Measurements from ENCODE around the gene DPP8.

Gene DPP8

DNA sequence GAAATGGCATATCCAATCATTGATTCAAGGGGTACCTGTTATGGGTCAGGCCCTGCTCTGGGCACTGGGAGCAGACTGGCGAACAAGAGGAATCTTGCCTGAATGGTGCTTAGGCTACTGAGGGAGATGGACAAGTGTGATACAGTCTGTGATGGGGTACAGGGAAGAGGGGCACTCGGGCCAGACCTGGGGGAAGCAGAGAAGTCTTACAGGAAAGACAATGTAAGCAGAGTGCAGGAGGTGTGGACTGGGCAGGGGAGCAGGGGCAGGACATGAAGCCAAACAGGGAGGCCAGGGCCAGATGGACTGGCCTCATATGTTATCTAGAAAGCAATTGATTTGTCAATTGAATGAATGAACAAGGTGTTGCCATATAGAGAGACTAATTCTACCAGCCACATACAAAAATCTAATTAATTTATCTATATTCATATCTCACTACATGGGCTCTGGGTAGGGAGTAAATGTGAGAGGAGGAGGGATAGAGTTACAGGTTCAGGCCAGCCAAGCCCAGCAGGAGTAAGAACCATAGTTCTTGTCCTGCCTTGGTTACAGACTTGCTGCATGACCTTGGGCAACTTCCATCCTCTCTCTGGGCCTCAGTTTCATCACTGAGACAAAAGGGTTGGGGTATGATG lies 91.2 kb downstream of the DPP8 start:
- CTCF ChIA-PET = no interaction called here
- Histone ChIP-seq H3K4me3 (ENCODE audit: low read depth, low read length) (no peak overlapping the region), H3K27ac (ENCODE audit: extremely low read depth, low read depth, low read length) (no peak overlapping the region), H3K4me1 (ENCODE audit: control insufficient read depth, insufficient read depth, low read length) (peaks cover 4% of the 10 kb centered on the region; the same call in 1 of the 2 replicates), H3K9me3 (ENCODE audit: control insufficient read depth, insufficient read depth, low read depth, low read length) (no peaks in the 10 kb centered on the region), H3K36me3 (ENCODE audit: control insufficient read depth in 2 of 2, insufficient read depth in 1 of 2, low read length in 2 of 2) (no peaks in the 10 kb centered on the region)
- POLR2A ChIA-PET = no interaction called here
- TF ChIP-seq ZNF311 (tag by site-specific recombination; IDR thresholded peaks at IDR 0.05; ENCODE audit: borderline replicate concordance) = no peak
- TF ChIP-seq, protein P1, sequence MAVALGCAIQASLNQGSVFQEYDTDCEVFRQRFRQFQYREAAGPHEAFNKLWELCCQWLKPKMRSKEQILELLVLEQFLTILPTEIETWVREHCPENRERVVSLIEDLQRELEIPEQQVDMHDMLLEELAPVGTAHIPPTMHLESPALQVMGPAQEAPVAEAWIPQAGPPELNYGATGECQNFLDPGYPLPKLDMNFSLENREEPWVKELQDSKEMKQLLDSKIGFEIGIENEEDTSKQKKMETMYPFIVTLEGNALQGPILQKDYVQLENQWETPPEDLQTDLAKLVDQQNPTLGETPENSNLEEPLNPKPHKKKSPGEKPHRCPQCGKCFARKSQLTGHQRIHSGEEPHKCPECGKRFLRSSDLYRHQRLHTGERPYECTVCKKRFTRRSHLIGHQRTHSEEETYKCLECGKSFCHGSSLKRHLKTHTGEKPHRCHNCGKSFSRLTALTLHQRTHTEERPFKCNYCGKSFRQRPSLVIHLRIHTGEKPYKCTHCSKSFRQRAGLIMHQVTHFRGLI (tag by site-specific recombination; IDR thresholded peaks at IDR 0.05) = peak; percentile 84; the same call in 1 of the 2 replicates
- TF ChIP-seq, protein P2, sequence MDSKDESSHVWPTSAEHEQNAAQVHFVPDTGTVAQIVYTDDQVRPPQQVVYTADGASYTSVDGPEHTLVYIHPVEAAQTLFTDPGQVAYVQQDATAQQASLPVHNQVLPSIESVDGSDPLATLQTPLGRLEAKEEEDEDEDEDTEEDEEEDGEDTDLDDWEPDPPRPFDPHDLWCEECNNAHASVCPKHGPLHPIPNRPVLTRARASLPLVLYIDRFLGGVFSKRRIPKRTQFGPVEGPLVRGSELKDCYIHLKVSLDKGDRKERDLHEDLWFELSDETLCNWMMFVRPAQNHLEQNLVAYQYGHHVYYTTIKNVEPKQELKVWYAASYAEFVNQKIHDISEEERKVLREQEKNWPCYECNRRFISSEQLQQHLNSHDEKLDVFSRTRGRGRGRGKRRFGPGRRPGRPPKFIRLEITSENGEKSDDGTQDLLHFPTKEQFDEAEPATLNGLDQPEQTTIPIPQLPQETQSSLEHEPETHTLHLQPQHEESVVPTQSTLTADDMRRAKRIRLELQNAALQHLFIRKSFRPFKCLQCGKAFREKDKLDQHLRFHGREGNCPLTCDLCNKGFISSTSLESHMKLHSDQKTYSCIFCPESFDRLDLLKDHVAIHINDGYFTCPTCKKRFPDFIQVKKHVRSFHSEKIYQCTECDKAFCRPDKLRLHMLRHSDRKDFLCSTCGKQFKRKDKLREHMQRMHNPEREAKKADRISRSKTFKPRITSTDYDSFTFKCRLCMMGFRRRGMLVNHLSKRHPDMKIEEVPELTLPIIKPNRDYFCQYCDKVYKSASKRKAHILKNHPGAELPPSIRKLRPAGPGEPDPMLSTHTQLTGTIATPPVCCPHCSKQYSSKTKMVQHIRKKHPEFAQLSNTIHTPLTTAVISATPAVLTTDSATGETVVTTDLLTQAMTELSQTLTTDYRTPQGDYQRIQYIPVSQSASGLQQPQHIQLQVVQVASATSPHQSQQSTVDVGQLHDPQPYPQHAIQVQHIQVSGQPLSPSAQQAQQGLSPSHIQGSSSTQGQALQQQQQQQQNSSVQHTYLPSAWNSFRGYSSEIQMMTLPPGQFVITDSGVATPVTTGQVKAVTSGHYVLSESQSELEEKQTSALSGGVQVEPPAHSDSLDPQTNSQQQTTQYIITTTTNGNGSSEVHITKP (tag by site-specific recombination; IDR thresholded peaks at IDR 0.05) = 0 out of 2 replicates have a peak, but pooled peaks have one; percentile 2
- TF ChIP-seq ZNF664 (tag by site-specific recombination; IDR thresholded peaks at IDR 0.05) = peak; percentile 97
- TF ChIP-seq ZSCAN16 (tag by site-specific recombination; IDR thresholded peaks at IDR 0.05) = no peak
- peak; percentile 55; the same call in 1 of the 2 replicates for TF ChIP-seq WT1 (tag by site-specific recombination; IDR thresholded peaks at IDR 0.05)
- TF ChIP-seq ZNF776 (tag by site-specific recombination; IDR thresholded peaks at IDR 0.05; ENCODE audit: borderline replicate concordance) = no peak
- TF ChIP-seq ZNF48 (tag by site-specific recombination; IDR thresholded peaks at IDR 0.05) = no peak
- no peak for TF ChIP-seq ZFP41 (tag by site-specific recombination; IDR thresholded peaks at IDR 0.05; ENCODE audit: borderline replicate concordance)
- no peak for TF ChIP-seq ZXDB (tag by site-specific recombination; IDR thresholded peaks at IDR 0.05)
- TF ChIP-seq ZNF791 (tag by site-specific recombination; IDR thresholded peaks at IDR 0.05) = no peak
- TF ChIP-seq, protein P3, sequence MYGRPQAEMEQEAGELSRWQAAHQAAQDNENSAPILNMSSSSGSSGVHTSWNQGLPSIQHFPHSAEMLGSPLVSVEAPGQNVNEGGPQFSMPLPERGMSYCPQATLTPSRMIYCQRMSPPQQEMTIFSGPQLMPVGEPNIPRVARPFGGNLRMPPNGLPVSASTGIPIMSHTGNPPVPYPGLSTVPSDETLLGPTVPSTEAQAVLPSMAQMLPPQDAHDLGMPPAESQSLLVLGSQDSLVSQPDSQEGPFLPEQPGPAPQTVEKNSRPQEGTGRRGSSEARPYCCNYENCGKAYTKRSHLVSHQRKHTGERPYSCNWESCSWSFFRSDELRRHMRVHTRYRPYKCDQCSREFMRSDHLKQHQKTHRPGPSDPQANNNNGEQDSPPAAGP (tag by site-specific recombination; IDR thresholded peaks at IDR 0.05) = no peak
- no peak for TF ChIP-seq KLF1 (tag by site-specific recombination; IDR thresholded peaks at IDR 0.05)
- TF ChIP-seq KLF10 (tag by site-specific recombination; IDR thresholded peaks at IDR 0.05) = no peak
- TF ChIP-seq, protein P4, sequence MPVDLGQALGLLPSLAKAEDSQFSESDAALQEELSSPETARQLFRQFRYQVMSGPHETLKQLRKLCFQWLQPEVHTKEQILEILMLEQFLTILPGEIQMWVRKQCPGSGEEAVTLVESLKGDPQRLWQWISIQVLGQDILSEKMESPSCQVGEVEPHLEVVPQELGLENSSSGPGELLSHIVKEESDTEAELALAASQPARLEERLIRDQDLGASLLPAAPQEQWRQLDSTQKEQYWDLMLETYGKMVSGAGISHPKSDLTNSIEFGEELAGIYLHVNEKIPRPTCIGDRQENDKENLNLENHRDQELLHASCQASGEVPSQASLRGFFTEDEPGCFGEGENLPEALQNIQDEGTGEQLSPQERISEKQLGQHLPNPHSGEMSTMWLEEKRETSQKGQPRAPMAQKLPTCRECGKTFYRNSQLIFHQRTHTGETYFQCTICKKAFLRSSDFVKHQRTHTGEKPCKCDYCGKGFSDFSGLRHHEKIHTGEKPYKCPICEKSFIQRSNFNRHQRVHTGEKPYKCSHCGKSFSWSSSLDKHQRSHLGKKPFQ (tag by site-specific recombination; IDR thresholded peaks at IDR 0.05) = no peak
- TF ChIP-seq ZNF501 (tag by site-specific recombination; IDR thresholded peaks at IDR 0.05) = no peak
- TF ChIP-seq, protein P5, sequence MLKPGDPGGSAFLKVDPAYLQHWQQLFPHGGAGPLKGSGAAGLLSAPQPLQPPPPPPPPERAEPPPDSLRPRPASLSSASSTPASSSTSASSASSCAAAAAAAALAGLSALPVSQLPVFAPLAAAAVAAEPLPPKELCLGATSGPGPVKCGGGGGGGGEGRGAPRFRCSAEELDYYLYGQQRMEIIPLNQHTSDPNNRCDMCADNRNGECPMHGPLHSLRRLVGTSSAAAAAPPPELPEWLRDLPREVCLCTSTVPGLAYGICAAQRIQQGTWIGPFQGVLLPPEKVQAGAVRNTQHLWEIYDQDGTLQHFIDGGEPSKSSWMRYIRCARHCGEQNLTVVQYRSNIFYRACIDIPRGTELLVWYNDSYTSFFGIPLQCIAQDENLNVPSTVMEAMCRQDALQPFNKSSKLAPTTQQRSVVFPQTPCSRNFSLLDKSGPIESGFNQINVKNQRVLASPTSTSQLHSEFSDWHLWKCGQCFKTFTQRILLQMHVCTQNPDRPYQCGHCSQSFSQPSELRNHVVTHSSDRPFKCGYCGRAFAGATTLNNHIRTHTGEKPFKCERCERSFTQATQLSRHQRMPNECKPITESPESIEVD (tag by site-specific recombination; IDR thresholded peaks at IDR 0.05) = no peak
- no peak for TF ChIP-seq ZNF274 (IDR thresholded peaks at IDR 0.05; ENCODE audit: low read length)
- TF ChIP-seq ZNF274 (tag by site-specific recombination; IDR thresholded peaks at IDR 0.05; ENCODE audit: borderline replicate concordance) = no peak
